ENCODE data around the gene FGF7.
"Not testable (repeated sequence)": the region's sequence is repeated elsewhere in the genome, so short reads cannot be mapped to it uniquely, and the experiment has no call there.

The FGF7 gene

DNA sequence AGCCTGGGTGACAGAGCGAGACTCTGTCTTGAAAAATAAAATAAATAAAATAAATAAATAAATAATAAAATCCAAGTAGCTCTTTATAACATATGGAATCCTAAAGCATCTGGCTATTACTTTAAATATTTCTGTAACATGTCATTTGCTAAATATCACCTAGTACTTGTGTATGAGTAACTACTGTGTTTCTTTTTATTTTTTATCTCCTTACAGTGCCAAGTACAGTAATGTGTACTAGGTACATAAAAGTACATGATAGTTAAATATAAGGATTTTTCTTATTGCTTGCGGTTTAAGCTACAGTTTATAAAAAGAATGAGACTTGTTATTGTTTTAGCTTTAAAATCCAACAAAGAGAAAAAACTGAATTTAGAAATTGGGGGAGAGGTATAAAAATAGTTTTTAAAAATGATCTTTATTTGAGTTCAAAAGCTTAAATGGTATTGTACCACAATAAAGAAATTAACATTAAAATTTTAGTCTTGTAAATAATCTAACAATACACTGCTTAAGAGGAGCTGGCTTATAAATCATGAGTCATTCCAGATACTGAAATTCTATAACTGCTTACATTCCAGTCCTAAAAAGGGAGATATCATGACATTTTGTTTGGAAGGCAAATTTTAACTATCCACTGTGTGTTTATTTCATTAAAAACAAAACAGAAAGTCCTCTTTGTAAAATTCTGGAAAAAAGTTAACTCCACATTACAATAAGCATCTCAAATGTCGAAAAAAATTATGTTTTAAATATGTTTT, 73.1 kb downstream of the FGF7 start:
- DNase-seq, result no peak

DNA sequence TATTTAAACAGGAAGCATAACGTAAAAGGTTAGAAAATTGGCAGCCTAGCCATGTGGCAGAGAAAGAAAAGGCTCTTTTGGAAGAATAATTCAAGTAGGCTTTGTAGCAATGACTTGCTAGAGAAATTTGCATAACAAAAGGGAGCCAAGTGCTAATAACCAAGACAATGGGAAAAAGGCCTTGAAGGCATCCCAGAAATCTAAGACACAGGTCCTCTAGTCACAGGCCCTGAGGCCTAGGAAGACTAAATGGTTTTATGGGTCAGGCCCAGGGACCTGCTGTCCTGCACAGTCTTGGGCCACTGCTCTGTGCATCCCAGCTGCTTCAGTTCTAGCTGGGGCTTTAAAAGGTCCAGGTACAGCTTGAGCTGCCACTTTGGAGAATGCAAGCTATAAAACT, 78.5 kb downstream of the FGF7 start:
- DNase-seq, result no peak

DNA sequence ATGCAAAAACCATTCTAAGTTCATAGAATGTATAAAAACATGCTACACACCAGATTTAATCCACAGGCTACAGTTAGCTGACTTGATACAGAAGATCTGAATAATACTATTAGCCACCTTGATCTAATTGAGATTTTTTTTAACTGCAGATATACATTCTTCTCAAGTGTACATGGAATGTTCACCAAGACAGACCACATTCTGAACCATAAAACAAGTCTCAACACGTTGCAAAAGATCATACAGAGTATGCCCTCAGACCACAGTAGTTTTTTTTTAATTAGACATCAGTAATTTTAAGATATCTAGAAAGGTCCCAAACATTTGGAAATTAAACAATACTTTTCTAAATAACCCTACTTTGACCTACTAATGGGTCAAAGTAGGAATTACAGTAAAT, 83.3 kb downstream of the FGF7 start:
- DNase-seq, result no peak

DNA sequence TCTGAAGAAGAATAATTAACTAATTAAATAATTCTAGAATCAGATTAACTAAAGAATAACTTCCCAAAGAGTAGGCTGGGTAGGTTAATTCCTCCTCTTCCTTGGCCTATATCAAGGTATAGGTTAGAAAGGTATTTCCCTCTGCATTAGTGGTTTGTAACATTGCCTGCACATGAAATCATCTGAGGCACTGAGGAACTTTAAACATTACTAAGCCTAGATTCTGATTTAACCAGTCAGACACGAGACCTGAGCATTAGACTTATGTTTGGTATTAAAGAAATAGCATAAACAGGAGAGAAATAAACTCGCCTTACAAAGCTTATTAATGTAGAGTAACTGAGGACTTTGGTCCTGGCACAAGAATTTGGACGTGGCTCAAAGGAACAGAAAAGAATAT, 84.2 kb downstream of the FGF7 start:
- DNase-seq, result no peak

DNA sequence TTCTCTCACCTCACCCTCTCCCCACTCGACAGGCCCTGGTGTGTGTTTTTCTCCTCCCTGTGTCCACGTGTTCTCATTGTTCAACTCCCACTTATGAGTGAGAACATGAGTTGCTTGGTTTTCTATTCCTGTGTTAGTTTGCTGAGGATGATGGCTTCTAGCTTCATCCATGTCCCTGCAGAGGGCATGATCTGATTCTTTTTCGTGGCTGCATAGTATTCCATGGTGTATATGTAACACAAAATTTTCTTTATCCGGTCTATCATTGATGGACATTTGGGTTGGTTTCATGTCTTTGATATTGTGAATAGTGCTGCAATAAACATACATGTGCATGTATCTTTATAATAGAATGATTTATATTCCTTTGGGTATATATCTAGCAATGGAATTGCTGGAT, 89.7 kb downstream of the FGF7 start:
- not testable (repeated sequence) for DNase-seq

- no peak for DNase-seq
Observed at GRCh38 chr15:49521802-49522201, 98.8 kb downstream of the FGF7 start.

DNA sequence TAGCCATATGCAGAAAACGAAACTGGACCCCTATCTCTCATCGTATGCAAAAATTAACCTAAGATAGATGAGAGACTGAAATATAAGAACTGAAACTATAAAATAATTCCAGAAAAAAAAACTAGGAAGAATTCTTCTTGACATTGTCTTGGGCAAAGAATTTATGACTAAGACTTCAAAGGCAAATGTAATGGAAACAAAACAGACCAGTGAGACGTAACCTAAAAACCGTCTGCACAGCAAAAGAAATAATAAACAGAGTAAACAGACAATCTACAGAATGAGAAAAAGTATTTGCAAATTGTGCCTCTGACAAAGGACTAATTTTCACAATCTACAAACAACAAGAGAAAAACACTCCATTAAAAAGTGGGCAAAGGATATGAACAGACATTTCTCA, 105.2 kb downstream of the FGF7 start:
- no peak for DNase-seq

DNA sequence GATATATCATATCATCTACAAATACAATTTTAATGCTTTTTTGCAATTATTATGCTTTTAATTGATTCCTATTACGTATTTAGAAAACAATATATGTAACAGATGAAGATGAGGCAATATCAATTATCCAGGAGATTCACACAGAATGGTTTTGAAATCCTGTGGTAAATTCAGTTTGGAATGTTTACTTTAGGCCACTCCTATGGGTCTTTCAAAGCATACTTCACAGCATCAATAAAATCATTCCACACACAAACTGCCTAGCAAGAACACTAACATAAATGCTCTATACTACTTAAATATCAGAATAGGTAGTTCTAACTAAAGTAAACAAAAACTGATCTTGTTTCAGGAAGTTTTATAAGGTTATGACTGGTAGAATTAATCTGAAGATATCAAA, 107.0 kb downstream of the FGF7 start:
- no peak for DNase-seq
